Liver (tissue), 9 donors: ENCODE measurements around the gene HMOX2. TPM values are rescaled to one million over a fixed set of nuclear protein-coding genes. Genes with fewer than 3 reads are reported as not detected.

Source experiments
- DNase-seq: peaks from one replicate; pipeline ENCODE4 v3.0.0-alpha.2; 2017; ENCODE audit warnings: low spot score
- H3K27ac ChIP-seq, 2 donors: one replicate each; pipeline ENCODE4 v1.7.0; 2013; ENCODE audit warnings: inconsistent platforms in 2 of 2, low read length in 2 of 2, control low read depth in 1 of 2, low read depth in 1 of 2, mild to moderate bottlenecking in 1 of 2
- H3K27me3 ChIP-seq, 4 donors: one replicate each; pipeline versions ENCODE4 v1.6.1 to v1.7.0; 2013; ENCODE audit warnings: low read length in 3 of 4, inconsistent platforms in 1 of 4, mild to moderate bottlenecking in 1 of 4, moderate library complexity in 1 of 4; ENCODE audit not compliant: control insufficient read depth in 4 of 4, insufficient read depth in 4 of 4
- H3K36me3 ChIP-seq, 4 donors: one replicate each; pipeline versions ENCODE4 v1.6.1 to v1.7.0; 2013; ENCODE audit warnings: low read length in 3 of 4, mild to moderate bottlenecking in 3 of 4, low read depth in 1 of 4, moderate library complexity in 1 of 4; ENCODE audit not compliant: control insufficient read depth in 4 of 4, insufficient read depth in 3 of 4
- H3K4me1 ChIP-seq, 4 donors: one replicate each; pipeline versions ENCODE4 v1.6.1 to v1.7.0; 2013; ENCODE audit warnings: low read length in 3 of 4, mild to moderate bottlenecking in 3 of 4, moderate library complexity in 1 of 4; ENCODE audit not compliant: control insufficient read depth in 4 of 4, insufficient read depth in 4 of 4
- H3K4me3 ChIP-seq, 3 donors: one replicate each; pipeline versions ENCODE4 v1.6.1 to v1.7.0; 2013; ENCODE audit warnings: low read length in 3 of 3, control low read depth in 1 of 3, low read depth in 1 of 3, mild to moderate bottlenecking in 1 of 3
- H3K9ac ChIP-seq, 2 donors: one replicate each; pipeline ENCODE4 v1.7.0; 2013; ENCODE audit warnings: low read length in 2 of 2, mild to moderate bottlenecking in 2 of 2, moderate library complexity in 2 of 2, control low read depth in 1 of 2, low read depth in 1 of 2
- H3K9me3 ChIP-seq, 4 donors: one replicate each; pipeline versions ENCODE4 v1.6.1 to v1.7.0; 2013; ENCODE audit warnings: low read length in 3 of 4; ENCODE audit not compliant: control insufficient read depth in 4 of 4
- ATF3 ChIP-seq: IDR thresholded peaks from 2 replicates; pipeline ENCODE4 v1.6.1; 2016; ENCODE audit warnings: antibody characterized with exemption
- EGR1 ChIP-seq, 2 donors: IDR thresholded peaks; 2 replicates each; pipeline ENCODE4 v1.6.1; 2016 to 2018; ENCODE audit warnings: antibody characterized with exemption in 2 of 2, low read depth in 2 of 2
- FOXA1 ChIP-seq: IDR thresholded peaks from 2 replicates; pipeline ENCODE4 v1.6.1; 2016; ENCODE audit warnings: antibody characterized with exemption
- FOXA2 ChIP-seq: IDR thresholded peaks from 2 replicates; pipeline ENCODE4 v1.6.1; 2016; ENCODE audit warnings: antibody characterized with exemption
- GABPA ChIP-seq, 2 donors: IDR thresholded peaks in 1 of 2; conservative IDR thresholded peaks in 1 of 2; 2 replicates each; pipeline ENCODE4 v1.6.1; 2016; ENCODE audit warnings: antibody characterized with exemption in 2 of 2, mild to moderate bottlenecking in 1 of 2, moderate library complexity in 1 of 2
- HNF4A ChIP-seq, 2 donors: conservative IDR thresholded peaks; 2 replicates each; pipeline ENCODE4 v1.6.1; 2016; ENCODE audit warnings: antibody characterized with exemption in 2 of 2, mild to moderate bottlenecking in 2 of 2
- HNF4G ChIP-seq: IDR thresholded peaks from 2 replicates; pipeline ENCODE4 v1.6.1; 2016; ENCODE audit warnings: antibody characterized with exemption
- JUND ChIP-seq, 2 donors: IDR thresholded peaks; 2 replicates each; pipeline ENCODE4 v1.6.1; 2016; ENCODE audit warnings: antibody characterized with exemption in 2 of 2
- NR2F2 ChIP-seq: IDR thresholded peaks from 2 replicates; pipeline ENCODE4 v1.6.1; 2016; ENCODE audit warnings: antibody characterized with exemption
- RAD21 ChIP-seq, 2 donors: IDR thresholded peaks; 2 replicates each; pipeline ENCODE4 v1.6.1; 2016; ENCODE audit warnings: antibody characterized with exemption in 2 of 2, mild to moderate bottlenecking in 2 of 2
- RXRA ChIP-seq, 2 donors: IDR thresholded peaks; 2 replicates each; pipeline ENCODE4 v1.6.1; 2017 to 2018; ENCODE audit warnings: antibody characterized with exemption in 2 of 2, mild to moderate bottlenecking in 1 of 2
- SP1 ChIP-seq: IDR thresholded peaks from 2 replicates; pipeline ENCODE4 v1.6.1; 2018; ENCODE audit warnings: antibody characterized with exemption, mild to moderate bottlenecking
- TAF1 ChIP-seq: conservative IDR thresholded peaks from 2 replicates; pipeline ENCODE4 v1.6.1; 2016; ENCODE audit warnings: antibody characterized with exemption, mild to moderate bottlenecking
- YY1 ChIP-seq: IDR thresholded peaks from 2 replicates; pipeline ENCODE4 v1.6.1; 2016; ENCODE audit warnings: antibody characterized with exemption, mild to moderate bottlenecking
- ZBTB33 ChIP-seq: IDR thresholded peaks from 2 replicates; pipeline ENCODE4 v1.6.1; 2016; ENCODE audit warnings: antibody characterized with exemption
- WGBS: extraction: QIAGEN DNeasy Blood & Tissue Kit; methylation state at CpG from one replicate; pipeline ENCODE4 v1.1.7; 2013; 5-methylcytosine and 5-hydroxymethylcytosine counted together
- polyA plus RNA-seq, 2 donors: library from polyadenylated mRNA; stranded (reverse) in 1 of 2; unstranded in 1 of 2; fragments of 200-250 nt in 1 of 2; fragments of >200 nt in 1 of 2; fragmentation: Nextera tagmentation in 1 of 2; extraction: Ambion mirVana in 1 of 2; gene quantifications; one replicate each; pipeline versions ENCODE4 v1.2.1 to v1.2.3, GENCODE V29; 2013 to 2015
- total RNA-seq, 2 donors: library from RNA; depleted of rRNA; stranded (reverse); fragments of >200 nt; gene quantifications; one replicate each; pipeline ENCODE4 v1.2.3, GENCODE V29; 2014
- TF ChIP-seq, protein P1 (sequence below): fragments of 150-350 bp; IDR thresholded peaks from 2 replicates; pipeline ENCODE4 v1.5.1; 2017; ENCODE audit warnings: improper control_type of control experiment, low read depth, low read length; ENCODE audit not compliant: missing input control
- TF ChIP-seq, protein P2 (sequence below): IDR thresholded peaks from 2 replicates; pipeline ENCODE4 v1.6.1; 2016; ENCODE audit warnings: antibody characterized with exemption
- TF ChIP-seq, protein P3 (sequence below): IDR thresholded peaks from 2 replicates; pipeline ENCODE4 v1.6.1; 2016; ENCODE audit warnings: antibody characterized with exemption, mild to moderate bottlenecking
- donor health status: healthy.
- donor health status: healthy.
- donor health status: healthy.
- donor health status: healthy.
- donor health status: healthy.

The HMOX2 gene
- total and polyA plus RNA-seq, 4 donors, result 11.4 to 81.5 (median 61.5) TPM

DNA sequence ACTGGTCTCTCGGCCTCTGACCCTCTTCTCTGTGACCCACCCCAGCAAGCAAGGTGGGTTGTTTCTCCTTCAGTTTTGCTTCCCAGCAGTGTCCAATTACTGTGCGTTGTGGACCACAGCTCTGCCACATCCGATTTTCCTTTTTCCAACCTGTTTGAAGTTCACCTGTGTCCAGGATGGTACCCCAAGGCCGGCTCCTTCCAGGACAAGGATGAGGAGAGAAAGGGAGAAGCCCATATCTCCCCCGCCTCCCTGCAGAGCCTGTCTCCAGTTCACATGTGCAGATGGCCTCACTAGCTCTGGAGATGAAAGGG is 15.3 kb upstream of the HMOX2 start:
- no peak for TF ChIP-seq TAF1
- TF ChIP-seq SP1, result no peak
- no peak for TF ChIP-seq ATF3
- no peak for TF ChIP-seq HNF4G
- no peak for TF ChIP-seq GABPA (IDR thresholded peaks at IDR 0.05 in 1 of 2, conservative IDR thresholded peaks at IDR 0.05 in 1 of 2)
- no peak for TF ChIP-seq FOXA1
- TF ChIP-seq, protein P1, sequence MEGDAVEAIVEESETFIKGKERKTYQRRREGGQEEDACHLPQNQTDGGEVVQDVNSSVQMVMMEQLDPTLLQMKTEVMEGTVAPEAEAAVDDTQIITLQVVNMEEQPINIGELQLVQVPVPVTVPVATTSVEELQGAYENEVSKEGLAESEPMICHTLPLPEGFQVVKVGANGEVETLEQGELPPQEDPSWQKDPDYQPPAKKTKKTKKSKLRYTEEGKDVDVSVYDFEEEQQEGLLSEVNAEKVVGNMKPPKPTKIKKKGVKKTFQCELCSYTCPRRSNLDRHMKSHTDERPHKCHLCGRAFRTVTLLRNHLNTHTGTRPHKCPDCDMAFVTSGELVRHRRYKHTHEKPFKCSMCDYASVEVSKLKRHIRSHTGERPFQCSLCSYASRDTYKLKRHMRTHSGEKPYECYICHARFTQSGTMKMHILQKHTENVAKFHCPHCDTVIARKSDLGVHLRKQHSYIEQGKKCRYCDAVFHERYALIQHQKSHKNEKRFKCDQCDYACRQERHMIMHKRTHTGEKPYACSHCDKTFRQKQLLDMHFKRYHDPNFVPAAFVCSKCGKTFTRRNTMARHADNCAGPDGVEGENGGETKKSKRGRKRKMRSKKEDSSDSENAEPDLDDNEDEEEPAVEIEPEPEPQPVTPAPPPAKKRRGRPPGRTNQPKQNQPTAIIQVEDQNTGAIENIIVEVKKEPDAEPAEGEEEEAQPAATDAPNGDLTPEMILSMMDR, result no peak
- no peak for TF ChIP-seq JUND (IDR thresholded peaks at IDR 0.05)
- no peak for TF ChIP-seq ZBTB33
- TF ChIP-seq YY1, result no peak
- no peak for TF ChIP-seq RAD21 (IDR thresholded peaks at IDR 0.05)
- TF ChIP-seq EGR1 (IDR thresholded peaks at IDR 0.05; ENCODE audit: low read depth in 2 of 2), result no peak
- TF ChIP-seq NR2F2, result no peak
- TF ChIP-seq, protein P2, sequence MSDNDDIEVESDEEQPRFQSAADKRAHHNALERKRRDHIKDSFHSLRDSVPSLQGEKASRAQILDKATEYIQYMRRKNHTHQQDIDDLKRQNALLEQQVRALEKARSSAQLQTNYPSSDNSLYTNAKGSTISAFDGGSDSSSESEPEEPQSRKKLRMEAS, result no peak
- no peak for TF ChIP-seq FOXA2
- TF ChIP-seq HNF4A (conservative IDR thresholded peaks at IDR 0.05), result no peak
- TF ChIP-seq, protein P3, sequence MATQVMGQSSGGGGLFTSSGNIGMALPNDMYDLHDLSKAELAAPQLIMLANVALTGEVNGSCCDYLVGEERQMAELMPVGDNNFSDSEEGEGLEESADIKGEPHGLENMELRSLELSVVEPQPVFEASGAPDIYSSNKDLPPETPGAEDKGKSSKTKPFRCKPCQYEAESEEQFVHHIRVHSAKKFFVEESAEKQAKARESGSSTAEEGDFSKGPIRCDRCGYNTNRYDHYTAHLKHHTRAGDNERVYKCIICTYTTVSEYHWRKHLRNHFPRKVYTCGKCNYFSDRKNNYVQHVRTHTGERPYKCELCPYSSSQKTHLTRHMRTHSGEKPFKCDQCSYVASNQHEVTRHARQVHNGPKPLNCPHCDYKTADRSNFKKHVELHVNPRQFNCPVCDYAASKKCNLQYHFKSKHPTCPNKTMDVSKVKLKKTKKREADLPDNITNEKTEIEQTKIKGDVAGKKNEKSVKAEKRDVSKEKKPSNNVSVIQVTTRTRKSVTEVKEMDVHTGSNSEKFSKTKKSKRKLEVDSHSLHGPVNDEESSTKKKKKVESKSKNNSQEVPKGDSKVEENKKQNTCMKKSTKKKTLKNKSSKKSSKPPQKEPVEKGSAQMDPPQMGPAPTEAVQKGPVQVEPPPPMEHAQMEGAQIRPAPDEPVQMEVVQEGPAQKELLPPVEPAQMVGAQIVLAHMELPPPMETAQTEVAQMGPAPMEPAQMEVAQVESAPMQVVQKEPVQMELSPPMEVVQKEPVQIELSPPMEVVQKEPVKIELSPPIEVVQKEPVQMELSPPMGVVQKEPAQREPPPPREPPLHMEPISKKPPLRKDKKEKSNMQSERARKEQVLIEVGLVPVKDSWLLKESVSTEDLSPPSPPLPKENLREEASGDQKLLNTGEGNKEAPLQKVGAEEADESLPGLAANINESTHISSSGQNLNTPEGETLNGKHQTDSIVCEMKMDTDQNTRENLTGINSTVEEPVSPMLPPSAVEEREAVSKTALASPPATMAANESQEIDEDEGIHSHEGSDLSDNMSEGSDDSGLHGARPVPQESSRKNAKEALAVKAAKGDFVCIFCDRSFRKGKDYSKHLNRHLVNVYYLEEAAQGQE, result no peak
- TF ChIP-seq RXRA (IDR thresholded peaks at IDR 0.05), result no peak
- Histone ChIP-seq H3K36me3 (peaks cover 14 to 34% (median 25%) of the 10 kb centered on the region in 4 donors), H3K27ac (no peak overlapping the region), H3K27me3 (no peaks in the 10 kb centered on the region), H3K9me3 (no peaks in the 10 kb centered on the region), H3K9ac (no peak overlapping the region), H3K4me1 (peaks cover 5 to 13% (median 7%) of the 10 kb centered on the region in 4 donors), H3K4me3 (no peak overlapping the region)
- no peak for DNase-seq
- WGBS, result 92% methylated on average over 5 of the region's 5 CpGs
